GM19452 (cell line): ENCODE data around the gene STK36.

Source experiments
- ATAC-seq: cut with Tn5 transposase; IDR thresholded peaks from one replicate; pipeline ENCODE4 v1.9.1; 2021; ENCODE audit not compliant: unreplicated experiment

STK36 gene

GRCh38 chr2:218720048-218721041 lies 48.5 kb downstream of the STK36 start:
- no peak for ATAC-seq

- no peak for ATAC-seq
Measured at GRCh38 chr2:218721488-218721887, 49.6 kb downstream of the STK36 start.

- no peak for ATAC-seq
Measured at GRCh38 chr2:218721934-218722333, 50.0 kb downstream of the STK36 start.

- ATAC-seq: no peak
Measured at GRCh38 chr2:218722419-218722818, 50.5 kb downstream of the STK36 start.

GRCh38 chr2:218722876-218723785 lies 51.2 kb downstream of the STK36 start:
- ATAC-seq: no peak

GRCh38 chr2:218726004-218726574 lies 54.2 kb downstream of the STK36 start:
- no peak for ATAC-seq

GRCh38 chr2:218727502-218728165 lies 55.7 kb downstream of the STK36 start:
- ATAC-seq: no peak

- no peak for ATAC-seq
Measured at GRCh38 chr2:218729640-218730039, 57.8 kb downstream of the STK36 start.

- no peak for ATAC-seq
Measured at GRCh38 chr2:218732052-218732760, 60.3 kb downstream of the STK36 start.

GRCh38 chr2:218732761-218733158 lies 60.9 kb downstream of the STK36 start:
- no peak for ATAC-seq

- peak; percentile 58 for ATAC-seq
Measured at GRCh38 chr2:218733171-218734021, 61.5 kb downstream of the STK36 start.

GRCh38 chr2:218734190-218734975 lies 62.5 kb downstream of the STK36 start:
- ATAC-seq: no peak

- no peak for ATAC-seq
Measured at GRCh38 chr2:218736531-218736930, 64.6 kb downstream of the STK36 start.

- ATAC-seq: no peak
Measured at GRCh38 chr2:218743068-218743467, 71.2 kb downstream of the STK36 start.

- no peak for ATAC-seq
Measured at GRCh38 chr2:218744615-218745014, 72.7 kb downstream of the STK36 start.

- no peak for ATAC-seq
Measured at GRCh38 chr2:218745160-218745558, 73.3 kb downstream of the STK36 start.

GRCh38 chr2:218745559-218746469 lies 73.9 kb downstream of the STK36 start:
- ATAC-seq: no peak
